ENCODE measurements around the gene MAPKAPK2.

GRCh38 chr1:206674236-206674635 lies 10.5 kb upstream of the MAPKAPK2 start:
- TF ChIP-seq CTCF (IDR thresholded peaks at IDR 0.05; ENCODE audit: low read length) (no peak), EZH2 (IDR thresholded peaks at IDR 0.05; ENCODE audit: borderline replicate concordance, low read length) (no peak)

Measured in OCI-LY1 (cell line).